Activated CD4-positive, alpha-beta T cell treated with anti-CD3 and anti-CD28 coated beads, Interleukin-2, amount 10 ng/mL, durations not matched to agents 24 days and 14 days (primary cell): ENCODE measurements around the gene GNA12. TPM values are rescaled to one million over a fixed set of nuclear protein-coding genes. Genes with fewer than 3 reads are reported as not detected.

ENCODE experiments used
- DNase-seq: peaks from one replicate; pipeline ENCODE4 v3.0.0; 2022
- H3K27ac Mint-ChIP-seq: one replicate; pipeline ENCODE4 v1.8.0; 2022; ENCODE audit warnings: mild to moderate bottlenecking, mixed read lengths
- H3K27me3 Mint-ChIP-seq: one replicate; pipeline ENCODE4 v1.8.0; 2022; ENCODE audit warnings: mixed read lengths
- H3K36me3 Mint-ChIP-seq: one replicate; pipeline ENCODE4 v1.8.0; 2022; ENCODE audit warnings: low read depth, mild to moderate bottlenecking, mixed read lengths
- H3K4me1 Mint-ChIP-seq: one replicate; pipeline ENCODE4 v1.8.0; 2021; ENCODE audit warnings: mixed read lengths
- H3K4me3 Mint-ChIP-seq: one replicate; pipeline ENCODE4 v1.8.0; 2022; ENCODE audit warnings: mild to moderate bottlenecking, moderate library complexity, mixed read lengths
- H3K9me3 Mint-ChIP-seq: one replicate; pipeline ENCODE4 v1.8.0; 2021; ENCODE audit warnings: mixed read lengths
- intact Hi-C: fragments of 100-400 bp; cut with micrococcal nuclease; formaldehyde crosslinking; loops from one replicate; pipeline ENCODE4 v1.15.1; 2023
- total RNA-seq: library from RNA; stranded (reverse); gene quantifications from 2 replicates; pipeline ENCODE4 v1.2.3, GENCODE V29; 2022

GNA12 gene, protein sequence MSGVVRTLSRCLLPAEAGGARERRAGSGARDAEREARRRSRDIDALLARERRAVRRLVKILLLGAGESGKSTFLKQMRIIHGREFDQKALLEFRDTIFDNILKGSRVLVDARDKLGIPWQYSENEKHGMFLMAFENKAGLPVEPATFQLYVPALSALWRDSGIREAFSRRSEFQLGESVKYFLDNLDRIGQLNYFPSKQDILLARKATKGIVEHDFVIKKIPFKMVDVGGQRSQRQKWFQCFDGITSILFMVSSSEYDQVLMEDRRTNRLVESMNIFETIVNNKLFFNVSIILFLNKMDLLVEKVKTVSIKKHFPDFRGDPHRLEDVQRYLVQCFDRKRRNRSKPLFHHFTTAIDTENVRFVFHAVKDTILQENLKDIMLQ
- 30.6 and 31.0 TPM in 2 replicates for total RNA-seq

DNA sequence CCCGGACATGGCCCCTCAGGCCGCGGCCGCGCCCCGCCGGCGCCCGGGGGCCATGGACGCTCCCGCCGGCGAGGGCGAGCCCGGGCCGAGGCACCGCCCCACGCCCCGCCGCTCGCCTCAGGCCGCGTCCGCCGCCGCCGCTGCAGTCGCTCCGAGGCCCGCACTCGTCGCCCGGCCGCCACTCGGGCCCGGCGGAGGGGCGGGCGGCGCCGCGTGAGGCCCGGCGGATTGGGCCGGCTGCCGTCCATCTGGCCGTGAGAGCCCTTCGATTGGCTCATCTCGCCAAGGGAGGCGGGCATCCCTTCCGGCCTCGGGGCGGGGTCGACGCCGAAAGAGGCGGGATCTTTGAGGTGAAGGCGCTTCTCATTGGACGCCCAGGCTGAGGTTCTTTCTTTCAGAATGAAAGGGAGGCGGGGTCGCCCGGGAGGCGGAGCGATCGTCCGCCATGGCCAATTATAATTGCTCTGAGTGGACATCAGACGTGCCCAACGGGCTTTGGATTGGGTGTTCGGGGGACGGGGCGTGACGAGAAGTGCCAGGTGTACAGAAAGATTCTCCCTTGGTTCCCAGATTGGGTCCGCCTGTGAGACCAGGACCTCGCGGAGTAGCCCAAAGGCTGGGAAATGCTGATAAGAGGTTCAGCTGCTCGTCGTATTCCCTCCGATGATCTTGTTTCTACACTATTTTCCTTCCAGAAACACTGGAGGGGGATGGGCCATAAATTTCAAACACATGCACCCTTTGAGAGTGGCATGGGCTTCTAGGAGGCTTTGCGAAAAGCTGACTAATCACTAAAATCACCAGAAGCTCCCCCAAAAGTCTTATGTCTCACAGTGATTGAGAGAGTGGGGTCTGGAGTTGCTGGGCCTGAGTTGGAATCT, at the start of gene GNA12:
GNA12 (minus strand) TSS at position 156 of the 881 bp plus-strand sequence; CDS start at position 9, 147 bp downstream.
- Mint-ChIP-seq H3K27ac (peak within 1 kb of the TSS; percentile 71), H3K36me3 (peaks cover 20% of the 10 kb centered on the region), H3K4me3 (peak within 1 kb of the TSS; percentile 85), H3K9me3 (no peaks in the 10 kb centered on the region), H3K27me3 (no peaks in the 10 kb centered on the region), H3K4me1 (peaks cover 39% of the 10 kb centered on the region)
- intact Hi-C loops: loop anchor here (2.0 to 5.0 kb wide), 4 partner anchors 18 to 127 kb away; no protein-coding TSS in a partner anchor
- peak; percentile 100 for DNase-seq

DNA sequence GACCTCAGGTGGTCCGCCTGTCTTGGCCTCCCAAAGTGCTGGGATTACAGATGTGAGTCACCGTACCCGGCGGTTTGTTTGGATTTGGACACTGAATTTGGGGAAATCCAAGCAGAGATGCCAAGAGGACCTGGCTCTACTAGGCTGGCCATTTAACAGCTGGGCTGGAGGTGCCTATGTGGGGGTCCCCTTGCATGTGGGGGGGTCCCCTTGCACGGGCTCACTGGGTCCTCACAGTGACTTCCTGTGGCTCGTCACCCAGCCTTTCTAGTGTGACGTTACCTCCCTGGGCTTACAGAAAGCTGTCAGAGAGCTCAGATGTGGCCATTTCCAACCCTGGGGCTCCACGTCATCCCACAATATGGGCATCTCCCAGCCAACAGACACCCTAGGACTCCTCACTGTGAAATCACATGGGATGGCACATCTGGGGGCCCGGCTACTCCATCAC, 49.3 kb upstream of the GNA12 start:
- intact Hi-C loops: loop anchor here (5.0 kb wide), 2 partner anchors 84 to 149 kb away; partner anchors contain the start of gene CARD11

DNA sequence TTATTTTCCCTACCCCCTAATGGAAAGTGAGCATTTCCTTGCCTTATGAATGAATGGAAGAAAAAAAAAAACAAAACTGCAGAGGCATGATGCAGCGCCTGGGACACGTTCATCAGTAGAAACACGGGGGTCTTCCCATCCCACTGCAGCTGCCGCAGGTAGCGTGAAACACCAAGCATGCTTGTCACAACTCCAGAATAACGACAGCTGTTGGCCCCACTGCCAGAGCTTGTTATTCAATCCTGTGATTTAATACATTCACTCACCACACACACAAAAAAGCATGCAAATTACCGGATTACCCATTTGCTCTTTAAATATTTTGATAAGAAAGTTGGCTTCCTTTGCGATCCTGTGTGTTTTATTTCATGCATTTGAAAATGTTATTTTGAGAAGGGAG, 48.4 kb upstream of the GNA12 start:
- Mint-ChIP-seq H3K9me3 (no peaks in the 10 kb centered on the region), H3K27ac (peak overlapping the region; percentile 80), H3K27me3 (no peaks in the 10 kb centered on the region), H3K36me3 (peaks cover 2% of the 10 kb centered on the region), H3K4me1 (peaks cover 26% of the 10 kb centered on the region), H3K4me3 (peak overlapping the region; percentile 32)
- no peak for DNase-seq
- intact Hi-C loops: loop anchor here (5.0 kb wide), 2 partner anchors 85 to 150 kb away; partner anchors contain the start of gene CARD11

More for the DNA sequence above, 49.3 kb upstream of the GNA12 start:
- no peaks in the 10 kb centered on the region for H3K27me3 Mint-ChIP-seq
- H3K9me3 Mint-ChIP-seq: no peaks in the 10 kb centered on the region
- peaks cover 2% of the 10 kb centered on the region for H3K36me3 Mint-ChIP-seq
- peak overlapping the region; percentile 88 for H3K4me3 Mint-ChIP-seq
- peaks cover 26% of the 10 kb centered on the region for H3K4me1 Mint-ChIP-seq
- DNase-seq: no peak
- peak overlapping the region; percentile 99 for H3K27ac Mint-ChIP-seq

DNA sequence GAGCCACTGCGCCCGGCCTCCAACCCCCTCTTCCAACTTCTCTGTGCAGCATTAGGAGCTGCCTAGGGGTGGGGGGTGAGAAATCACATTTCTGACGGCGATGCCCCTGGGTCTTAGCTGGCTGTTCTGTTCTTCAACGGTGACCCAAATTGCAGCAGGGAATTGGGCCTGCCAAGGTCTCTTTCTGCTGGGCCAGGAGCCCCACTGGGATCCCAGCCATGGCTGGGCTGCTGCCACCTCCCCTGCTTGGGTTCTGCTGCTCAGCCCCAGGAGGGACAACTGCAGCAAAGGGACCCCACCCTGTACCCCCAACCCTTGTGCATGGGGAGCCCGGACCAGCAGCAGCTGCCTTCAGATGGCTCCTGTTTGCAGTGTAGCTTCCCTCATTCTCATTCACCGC, 43.7 kb upstream of the GNA12 start:
- H3K27me3 Mint-ChIP-seq: peaks cover 1% of the 10 kb centered on the region
- no peak overlapping the region for H3K27ac Mint-ChIP-seq
- H3K4me1 Mint-ChIP-seq: peaks cover 9% of the 10 kb centered on the region
- H3K9me3 Mint-ChIP-seq: no peaks in the 10 kb centered on the region
- H3K36me3 Mint-ChIP-seq: no peaks in the 10 kb centered on the region
- intact Hi-C loops: loop anchor here (1.0 kb wide), 2 partner anchors 267 to 312 kb away; no protein-coding TSS in a partner anchor
- DNase-seq: no peak
- no peak overlapping the region for H3K4me3 Mint-ChIP-seq

DNA sequence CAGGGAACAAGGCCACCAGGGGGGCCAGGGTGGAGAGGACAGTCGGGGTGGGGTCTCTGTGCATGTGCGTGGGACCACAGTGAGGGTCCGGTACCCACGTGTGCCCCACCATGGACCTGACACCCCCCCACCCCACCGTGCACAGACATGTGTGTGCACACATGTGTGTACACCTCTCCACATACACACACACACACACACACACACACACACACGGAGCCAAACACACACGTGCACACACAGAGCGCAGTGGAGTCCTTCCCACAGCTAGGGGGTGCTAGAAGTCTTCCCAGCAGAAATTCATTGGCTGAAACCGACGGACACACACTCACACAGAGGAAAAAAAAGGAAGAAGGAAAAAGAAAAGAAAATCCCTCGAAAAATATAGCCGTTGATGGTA, 42.8 kb upstream of the GNA12 start:
- Mint-ChIP-seq H3K4me1 (peaks cover 7% of the 10 kb centered on the region), H3K27ac (peak overlapping the region; percentile 3), H3K27me3 (peaks cover 1% of the 10 kb centered on the region)

DNA sequence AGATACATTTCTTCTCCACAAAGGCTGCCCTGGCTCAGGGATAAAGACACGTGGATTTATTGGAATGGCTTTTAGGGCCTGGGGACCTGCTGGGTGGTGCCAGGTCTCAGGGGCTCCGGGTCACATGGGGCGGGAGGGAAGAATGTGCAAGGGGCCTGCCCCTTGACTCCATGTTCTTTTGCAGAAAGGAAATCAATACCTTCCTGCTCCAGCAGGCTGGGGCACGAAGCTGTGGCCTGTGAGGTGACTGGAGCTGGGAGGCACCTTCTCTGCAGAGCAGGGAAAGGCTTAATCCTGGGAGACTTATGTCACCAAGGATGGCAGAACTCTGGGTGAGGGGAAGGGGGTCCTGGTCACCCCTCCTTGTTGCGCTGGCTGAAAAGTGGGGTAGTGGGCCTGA, 42.3 kb upstream of the GNA12 start:
- no peak for DNase-seq
- Mint-ChIP-seq H3K36me3 (no peaks in the 10 kb centered on the region), H3K27me3 (peaks cover 1% of the 10 kb centered on the region), H3K27ac (no peak overlapping the region), H3K4me1 (peaks cover 7% of the 10 kb centered on the region), H3K4me3 (no peak overlapping the region), H3K9me3 (no peaks in the 10 kb centered on the region)
- intact Hi-C loops: no loop called here

More for the DNA sequence above, 42.8 kb upstream of the GNA12 start:
- no peaks in the 10 kb centered on the region for H3K36me3 Mint-ChIP-seq
- intact Hi-C loops: loop anchor here (1.0 kb wide), 2 partner anchors 268 to 313 kb away; no protein-coding TSS in a partner anchor
- no peak overlapping the region for H3K4me3 Mint-ChIP-seq
- DNase-seq: peak; percentile 87
- no peaks in the 10 kb centered on the region for H3K9me3 Mint-ChIP-seq

DNA sequence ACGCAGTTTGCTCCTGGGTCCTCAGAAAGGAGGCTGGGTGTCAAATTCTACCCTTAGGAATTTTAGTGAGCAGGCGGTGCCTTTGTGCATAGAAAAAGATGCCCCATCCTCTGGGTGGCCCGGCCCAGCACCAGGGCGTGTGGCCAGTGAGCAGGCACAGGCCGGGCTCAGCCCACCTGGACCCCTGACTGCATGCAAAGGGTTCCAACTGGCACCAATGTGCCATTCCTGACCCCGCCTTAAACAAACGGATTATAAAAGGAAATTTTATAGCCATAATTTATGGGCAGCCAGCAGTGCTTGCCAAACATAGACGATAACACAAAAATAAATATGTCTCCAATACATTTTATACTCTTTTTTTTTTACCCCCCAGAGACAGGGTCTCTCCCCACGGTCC, 40.1 kb upstream of the GNA12 start:
- intact Hi-C loops: no loop called here
- H3K4me3 Mint-ChIP-seq: no peak overlapping the region
- no peak for DNase-seq
- H3K27ac Mint-ChIP-seq: no peak overlapping the region
- H3K27me3 Mint-ChIP-seq: peaks cover 1% of the 10 kb centered on the region
- no peaks in the 10 kb centered on the region for H3K9me3 Mint-ChIP-seq
- peaks cover 16% of the 10 kb centered on the region for H3K4me1 Mint-ChIP-seq
- no peaks in the 10 kb centered on the region for H3K36me3 Mint-ChIP-seq

DNA sequence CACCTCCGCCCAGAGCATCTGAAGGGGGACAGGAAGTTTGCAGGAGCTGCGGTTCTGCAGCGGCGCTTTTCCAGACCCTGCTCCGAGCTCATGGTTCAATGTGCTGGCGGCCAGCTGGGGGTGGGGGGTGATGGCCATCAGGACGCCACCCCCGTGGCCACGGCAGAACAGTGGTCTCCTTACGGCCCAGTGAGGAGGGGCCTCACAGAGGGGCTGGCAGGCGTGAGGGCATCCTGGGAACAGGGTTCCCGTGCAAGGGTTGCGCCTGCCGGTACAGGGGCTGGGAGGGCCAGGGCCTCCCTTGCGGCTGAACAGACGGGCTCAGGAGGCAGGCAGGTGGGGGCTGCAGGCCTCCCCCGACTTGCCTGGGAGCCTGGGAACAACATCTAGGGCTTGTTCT, 39.0 kb upstream of the GNA12 start:
- no peak for DNase-seq
- no peak overlapping the region for H3K4me3 Mint-ChIP-seq
- intact Hi-C loops: no loop called here
- H3K36me3 Mint-ChIP-seq: no peaks in the 10 kb centered on the region
- H3K4me1 Mint-ChIP-seq: peaks cover 26% of the 10 kb centered on the region
- no peaks in the 10 kb centered on the region for H3K9me3 Mint-ChIP-seq
- peaks cover 1% of the 10 kb centered on the region for H3K27me3 Mint-ChIP-seq
- no peak overlapping the region for H3K27ac Mint-ChIP-seq

DNA sequence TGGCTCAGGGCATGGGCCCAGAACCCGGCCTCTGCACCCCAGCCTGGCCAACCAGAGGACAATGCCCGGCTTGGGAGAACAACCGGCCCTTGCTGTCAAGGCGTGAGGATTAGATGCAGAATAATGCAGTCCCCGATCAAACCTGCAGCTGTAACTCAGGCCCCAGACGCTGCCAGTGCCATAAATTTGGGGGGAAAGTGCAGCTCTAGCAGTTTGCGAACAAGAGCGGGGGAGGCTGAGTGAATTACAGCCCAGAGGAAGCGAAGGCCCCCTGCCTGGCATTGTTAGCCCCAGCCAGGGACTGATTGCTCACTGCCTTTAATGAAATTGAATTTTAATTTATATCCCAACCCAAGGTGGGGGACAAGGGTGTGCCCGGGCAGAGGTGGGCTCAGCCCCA, 38.0 kb upstream of the GNA12 start:
- no peak overlapping the region for H3K27ac Mint-ChIP-seq
- H3K4me1 Mint-ChIP-seq: peaks cover 26% of the 10 kb centered on the region
- intact Hi-C loops: no loop called here
- no peak overlapping the region for H3K4me3 Mint-ChIP-seq
- no peaks in the 10 kb centered on the region for H3K36me3 Mint-ChIP-seq
- no peak for DNase-seq
- no peaks in the 10 kb centered on the region for H3K9me3 Mint-ChIP-seq
- H3K27me3 Mint-ChIP-seq: peaks cover 1% of the 10 kb centered on the region

DNA sequence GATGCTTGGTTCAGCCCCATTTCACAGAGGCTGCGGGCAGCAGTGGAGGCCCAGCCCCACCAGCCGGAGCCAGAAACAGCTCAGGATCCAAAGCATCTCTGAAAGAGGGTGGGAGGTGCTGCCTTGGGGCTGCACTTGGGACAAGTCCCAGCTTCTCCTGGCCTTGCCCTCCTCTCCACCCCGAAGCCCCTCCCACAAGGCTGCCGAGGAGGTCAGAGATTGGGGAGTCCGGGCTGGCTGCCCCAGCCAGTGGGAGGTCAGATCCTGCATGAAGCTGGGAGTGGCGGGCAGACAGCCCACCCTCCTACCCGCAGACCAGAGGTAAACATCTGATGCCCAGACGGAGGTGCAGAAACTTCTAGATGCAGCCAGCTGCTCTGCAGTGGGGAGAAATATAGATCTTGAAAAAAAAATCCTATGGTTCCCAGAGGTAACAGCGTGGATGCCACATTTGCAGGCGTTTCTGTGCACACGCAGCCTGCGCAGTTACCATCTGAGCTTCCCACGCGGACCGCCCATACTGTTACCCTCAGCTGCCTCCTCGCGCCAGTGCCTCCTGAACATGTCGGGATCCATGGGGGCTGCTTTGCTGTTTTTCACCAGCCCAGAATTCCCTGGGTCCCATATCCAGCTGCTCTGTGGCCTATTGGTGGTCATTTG, 36.9 kb upstream of the GNA12 start:
- DNase-seq: no peak
- intact Hi-C loops: no loop called here
- no peak overlapping the region for H3K4me3 Mint-ChIP-seq
- no peaks in the 10 kb centered on the region for H3K36me3 Mint-ChIP-seq
- H3K4me1 Mint-ChIP-seq: peaks cover 20% of the 10 kb centered on the region
- H3K9me3 Mint-ChIP-seq: no peaks in the 10 kb centered on the region
- peaks cover 1% of the 10 kb centered on the region for H3K27me3 Mint-ChIP-seq
- no peak overlapping the region for H3K27ac Mint-ChIP-seq

DNA sequence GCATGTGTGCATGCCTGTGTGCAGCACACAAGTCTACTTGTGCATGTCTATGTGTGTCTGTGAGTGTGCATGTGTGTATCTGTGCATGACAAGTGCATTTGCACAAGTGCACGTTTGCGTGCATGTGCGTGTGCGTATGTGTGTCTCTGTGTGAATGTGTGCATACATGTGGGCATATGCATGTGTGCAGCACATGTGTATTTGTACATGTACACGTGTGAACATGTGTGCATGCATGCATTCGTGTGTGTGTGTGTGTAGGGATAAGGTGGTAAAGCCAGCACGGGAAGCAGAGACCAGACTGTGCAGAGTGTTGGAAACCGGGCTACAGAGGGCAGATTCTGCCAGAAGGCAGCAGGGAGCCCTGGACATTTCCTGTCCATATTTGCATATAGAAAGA, 35.9 kb upstream of the GNA12 start:
- Mint-ChIP-seq H3K4me1 (peaks cover 22% of the 10 kb centered on the region), H3K4me3 (no peak overlapping the region), H3K9me3 (no peaks in the 10 kb centered on the region), H3K27ac (peak overlapping the region; percentile 45), H3K27me3 (no peaks in the 10 kb centered on the region), H3K36me3 (no peaks in the 10 kb centered on the region)
- no peak for DNase-seq
- intact Hi-C loops: no loop called here

DNA sequence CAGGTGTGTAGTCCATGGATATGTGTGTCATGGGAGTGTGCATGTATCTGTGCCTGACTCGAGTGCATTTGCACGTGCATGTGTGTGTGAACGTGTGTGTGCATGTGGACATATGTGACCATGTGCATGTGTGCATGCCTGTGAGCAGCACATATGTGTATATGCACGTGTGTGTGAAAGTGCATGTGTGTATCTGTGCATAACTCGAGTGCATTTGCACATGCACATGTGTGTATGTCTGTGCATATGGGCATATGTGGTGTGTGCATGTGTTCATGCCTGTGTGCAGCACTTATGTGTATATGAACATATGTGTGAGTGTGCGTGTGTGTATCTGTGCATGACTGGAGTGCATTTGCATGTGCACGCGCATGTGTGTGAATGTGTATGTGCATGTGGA, 35.2 kb upstream of the GNA12 start:
- Mint-ChIP-seq H3K27ac (no peak overlapping the region), H3K9me3 (no peaks in the 10 kb centered on the region), H3K4me1 (peaks cover 28% of the 10 kb centered on the region), H3K36me3 (no peaks in the 10 kb centered on the region), H3K4me3 (no peak overlapping the region), H3K27me3 (no peaks in the 10 kb centered on the region)
- intact Hi-C loops: no loop called here
- no peak for DNase-seq

DNA sequence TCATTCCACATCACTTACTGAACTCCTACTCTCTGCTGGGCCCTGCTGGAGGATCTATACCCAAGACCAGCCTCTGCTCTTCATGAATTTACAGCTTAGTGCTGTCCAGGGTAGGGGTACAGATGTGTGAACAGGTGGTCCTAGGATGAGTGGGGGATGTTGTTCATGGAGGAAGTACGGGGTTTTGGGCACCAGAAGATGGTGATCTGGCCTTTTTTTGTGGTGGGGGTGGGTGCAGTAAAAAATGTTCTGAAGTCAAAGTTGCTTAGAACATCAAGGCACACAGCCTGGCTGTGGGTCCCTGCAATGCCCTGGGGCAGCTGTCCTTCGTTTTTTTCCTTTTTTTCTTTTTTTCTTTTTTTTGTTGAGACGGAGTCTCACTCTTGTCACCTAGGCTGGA, 34.2 kb upstream of the GNA12 start:
- Mint-ChIP-seq H3K27me3 (no peaks in the 10 kb centered on the region), H3K27ac (peak overlapping the region; percentile 41), H3K9me3 (no peaks in the 10 kb centered on the region), H3K36me3 (no peaks in the 10 kb centered on the region), H3K4me1 (peaks cover 38% of the 10 kb centered on the region), H3K4me3 (peak overlapping the region; percentile 21)
- no peak for DNase-seq
- intact Hi-C loops: no loop called here
